Measurements from ENCODE around the gene MUC4.

- no peak for TF ChIP-seq POLR2A (IDR thresholded peaks at IDR 0.05)
- TF ChIP-seq CTCF (IDR thresholded peaks at IDR 0.05): no peak
Observed at GRCh38 chr3:195855471-195856409, 44.0 kb upstream of the MUC4 start.

Measured in testis (tissue), 2 donors.